Glomerular visceral epithelial cell (primary cell): Measurements from ENCODE around the gene RASL12.
"Not testable (repeated sequence)": the region's sequence is repeated elsewhere in the genome, so short reads cannot be mapped to it uniquely, and the experiment has no call there.

ENCODE experiments used
- DNase-seq: peaks from one replicate; pipeline ENCODE4 v3.0.0-alpha.2; 2016; ENCODE audit errors: extremely low spot score

The RASL12 gene

DNA sequence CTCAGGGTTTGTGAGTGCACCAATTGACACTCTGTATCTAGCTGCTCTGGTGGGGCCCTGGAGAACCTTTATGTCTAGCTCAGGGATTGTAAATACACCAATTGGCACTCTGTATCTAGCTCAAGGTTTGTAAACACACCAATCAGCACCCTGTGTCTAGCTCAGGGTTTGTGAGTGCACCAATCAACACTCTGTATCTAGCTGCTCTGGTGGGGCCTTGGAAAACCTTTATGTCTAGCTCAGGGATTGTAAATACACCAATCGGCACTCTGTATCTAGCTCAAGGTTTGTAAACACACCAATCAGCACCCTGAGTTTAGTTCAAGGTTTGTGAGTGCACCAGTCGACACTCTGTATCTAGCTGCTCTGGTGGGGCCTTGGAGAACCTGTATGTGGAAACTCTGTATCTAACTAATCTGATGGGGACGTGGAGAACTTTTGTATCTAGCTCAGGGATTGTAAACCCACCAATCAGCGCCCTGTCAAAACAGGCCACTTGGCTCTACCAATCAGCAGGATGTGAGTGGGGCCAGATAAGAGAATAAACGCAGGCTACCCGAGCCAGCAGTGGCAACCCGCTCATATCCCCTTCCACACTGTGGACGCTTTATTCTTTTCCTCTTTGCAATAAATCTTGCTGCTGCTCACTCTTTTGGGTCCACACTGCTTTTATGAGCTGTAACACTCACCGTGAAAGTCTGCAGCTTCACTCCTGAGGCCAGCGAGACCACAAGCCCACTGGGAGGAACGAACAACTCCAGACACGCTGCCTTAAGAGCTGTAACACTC lies 8.0 kb upstream of the RASL12 start:
- DNase-seq, result not testable (repeated sequence)

GRCh38 chr15:65074946-65075345 lies 7.2 kb upstream of the RASL12 start:
- DNase-seq, result not testable (repeated sequence)

DNA sequence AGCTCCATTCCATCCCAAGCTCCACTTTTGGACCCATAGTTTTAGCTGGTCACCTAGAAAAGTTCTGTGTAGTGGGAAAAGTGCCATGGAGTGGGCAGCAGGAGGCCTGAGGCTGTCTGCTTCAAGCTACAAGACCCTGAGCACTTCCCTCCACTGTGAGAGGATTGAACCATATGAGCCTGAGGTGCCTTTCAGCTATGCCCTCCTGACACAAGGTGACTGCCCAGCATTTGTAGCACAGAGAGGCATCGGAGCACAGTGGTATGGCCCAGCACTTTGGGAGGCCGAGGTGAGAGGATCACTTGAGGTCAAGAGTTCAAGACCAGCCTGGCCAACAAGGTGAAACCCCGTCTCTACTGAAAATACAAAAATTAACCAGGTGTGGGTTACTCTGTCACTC lies 4.8 kb upstream of the RASL12 start:
- DNase-seq, result no peak

DNA sequence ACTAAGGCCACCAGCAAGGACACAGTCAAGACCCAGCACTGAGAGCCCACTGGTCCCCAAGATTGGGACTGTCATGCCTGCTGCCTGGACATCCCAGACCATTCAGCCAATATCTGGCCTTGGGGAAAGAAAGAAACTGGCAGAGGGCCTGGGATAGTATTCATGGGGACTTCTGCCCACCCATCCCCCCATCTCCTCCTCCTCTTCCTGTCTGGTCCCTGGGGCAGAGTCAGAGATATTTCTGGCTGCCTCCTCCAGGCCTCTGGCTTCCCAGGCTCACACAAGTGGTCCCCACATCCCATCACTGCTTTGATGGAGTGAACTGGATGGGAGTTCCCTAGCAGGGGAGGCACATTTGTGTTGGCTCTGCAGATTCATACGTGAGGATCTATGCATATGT lies 4.2 kb upstream of the RASL12 start:
- DNase-seq, result no peak

GRCh38 chr15:65071381-65071811 lies 3.6 kb upstream of the RASL12 start:
- DNase-seq, result no peak

- no peak for DNase-seq
Measured at GRCh38 chr15:65069779-65070546, 2.2 kb upstream of the RASL12 start.

GRCh38 chr15:65069179-65069578 lies 1.4 kb upstream of the RASL12 start:
- DNase-seq, result no peak

DNA sequence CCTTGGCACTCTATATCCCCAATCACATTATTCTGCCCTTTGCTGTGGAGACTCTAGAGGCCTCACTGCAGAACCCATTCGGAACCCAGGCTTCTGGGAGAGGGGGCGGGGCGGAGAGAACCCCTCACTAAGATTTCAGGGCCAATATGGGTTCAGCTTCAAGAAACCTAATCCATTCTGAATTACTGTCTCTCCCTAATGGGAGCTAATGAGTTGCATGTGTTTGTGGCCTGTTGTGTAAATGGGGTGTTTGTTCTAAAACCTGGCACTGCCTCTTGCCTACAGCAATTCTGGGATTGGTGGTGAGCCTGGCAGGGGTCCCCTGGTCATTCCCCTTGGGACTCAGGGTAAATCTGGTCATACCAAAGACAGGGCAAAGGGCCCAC lies 605 bp upstream of the RASL12 start:
- no peak for DNase-seq

- no peak for DNase-seq
Measured at GRCh38 chr15:65067317-65067644, 510 bp downstream of the RASL12 start.

- no peak for DNase-seq
Measured at GRCh38 chr15:65066635-65067316, 1.0 kb downstream of the RASL12 start.

DNA sequence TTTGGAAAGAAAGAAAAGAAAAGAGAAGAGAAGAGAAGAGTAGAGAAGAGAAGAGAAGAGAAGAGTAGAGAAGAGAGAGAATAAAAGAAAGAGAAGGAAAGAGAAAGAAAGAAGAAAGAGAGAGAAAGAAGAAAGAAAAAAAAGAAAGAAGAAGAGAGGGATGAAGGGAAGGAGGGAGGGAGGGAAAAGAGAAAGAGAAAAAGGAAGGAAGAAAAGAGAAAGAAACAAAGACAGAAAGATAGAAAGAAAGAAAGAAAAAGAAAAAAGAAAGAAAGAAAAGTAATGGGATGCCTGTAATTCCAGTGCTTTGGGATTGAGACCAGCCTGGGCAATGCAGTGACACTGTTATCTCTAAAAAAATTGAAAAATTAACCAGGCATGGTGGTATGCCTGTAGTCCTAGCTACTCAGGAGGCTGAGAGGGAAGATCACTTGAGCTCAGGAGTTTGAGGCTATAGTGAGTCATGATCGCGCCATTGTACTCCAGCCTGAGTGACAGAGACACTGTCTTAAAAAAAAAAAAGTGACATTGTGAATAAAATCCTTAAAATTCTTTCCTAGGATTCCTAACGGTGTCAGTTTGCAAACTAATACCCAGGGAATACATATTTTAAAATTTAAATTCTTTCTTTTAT lies 1.7 kb downstream of the RASL12 start:
- DNase-seq, result no peak

DNA sequence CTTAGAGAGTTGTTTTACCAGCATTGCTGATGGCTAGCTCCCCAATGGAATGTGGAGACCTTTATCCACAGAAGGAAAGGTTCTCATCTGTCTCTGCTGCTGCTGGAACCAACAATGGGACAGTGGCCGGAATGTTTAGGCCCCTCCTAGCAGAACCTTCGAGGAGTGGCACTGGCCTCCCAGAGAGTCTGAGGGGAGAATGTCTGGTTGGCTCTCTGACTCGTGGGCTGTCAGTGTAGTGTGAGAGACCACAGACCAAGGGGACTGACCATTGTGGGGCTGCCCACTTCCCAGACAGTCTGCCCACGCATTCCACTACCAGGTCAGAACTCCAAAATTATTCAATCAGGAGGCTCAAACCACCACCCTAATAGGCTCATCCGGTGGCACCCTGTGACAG lies 5.1 kb downstream of the RASL12 start:
- peak; percentile 17 for DNase-seq

GRCh38 chr15:65062061-65062460 lies 5.7 kb downstream of the RASL12 start:
- DNase-seq, result no peak

DNA sequence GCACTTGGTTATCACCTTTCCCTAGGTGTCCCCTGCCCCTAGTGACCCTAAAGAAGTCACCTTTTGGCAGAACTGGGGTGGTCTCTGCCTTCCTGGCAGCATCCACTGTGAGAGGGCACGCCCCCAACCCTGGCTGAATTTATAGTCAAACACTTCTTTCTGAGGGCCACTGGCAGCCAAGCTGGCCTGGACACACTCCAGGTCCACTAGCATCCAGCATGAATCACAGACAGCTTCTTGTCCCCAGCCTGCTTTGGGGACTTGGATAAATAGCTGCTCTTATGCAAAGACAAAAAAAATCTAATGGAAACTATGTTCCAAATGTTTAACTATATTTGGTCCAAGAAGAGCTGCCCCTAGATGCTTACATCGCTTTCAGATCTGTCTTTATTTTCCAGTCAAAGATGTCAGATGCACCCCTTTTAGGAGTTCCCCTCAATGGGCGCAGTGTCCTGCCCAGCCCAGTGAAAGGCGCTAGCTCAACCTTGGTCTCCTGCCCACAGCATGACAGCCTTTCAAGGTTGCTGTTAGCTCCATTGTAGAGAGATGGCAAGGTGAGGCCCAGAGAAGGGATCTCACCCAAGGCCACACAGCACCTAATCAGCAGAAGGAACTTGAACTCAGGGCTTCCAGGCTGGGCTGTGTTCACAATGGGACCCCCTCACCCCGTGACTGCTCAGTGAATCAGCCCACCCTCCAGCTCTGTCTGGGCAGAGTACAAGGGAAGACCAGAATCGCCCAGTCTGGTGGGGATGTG lies 7.0 kb downstream of the RASL12 start:
- DNase-seq, result no peak

DNA sequence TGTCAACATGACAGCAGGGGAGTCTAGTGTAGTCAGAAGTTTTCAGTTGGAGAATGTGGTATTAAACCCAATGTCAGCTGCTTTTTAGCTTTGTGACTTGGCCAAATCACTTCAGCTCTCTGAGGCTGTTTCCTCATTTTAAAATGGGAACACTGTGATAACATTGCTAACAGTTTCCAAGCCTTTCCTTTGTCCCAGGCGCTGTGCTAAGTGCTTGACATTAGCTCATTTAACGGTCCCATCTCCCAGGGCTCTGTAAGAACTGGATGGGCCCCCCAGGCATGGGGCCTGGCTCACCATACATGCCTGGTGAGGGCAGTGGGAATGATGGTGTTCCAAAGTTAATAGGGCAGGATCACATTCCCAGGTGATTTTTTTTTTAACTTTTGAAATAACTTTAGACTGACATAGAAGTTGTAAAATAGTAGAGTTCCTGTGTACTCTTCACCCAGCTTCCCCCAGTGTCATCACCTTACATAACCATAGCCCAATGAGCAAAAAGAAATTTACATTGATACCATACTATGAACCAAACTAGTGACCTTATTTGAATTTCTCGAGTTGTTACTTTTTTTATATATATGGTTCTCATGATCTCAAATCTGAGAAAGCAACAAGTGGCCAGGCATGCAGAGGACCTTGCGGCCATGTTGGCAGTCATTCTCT lies 7.7 kb downstream of the RASL12 start:
- DNase-seq, result no peak

DNA sequence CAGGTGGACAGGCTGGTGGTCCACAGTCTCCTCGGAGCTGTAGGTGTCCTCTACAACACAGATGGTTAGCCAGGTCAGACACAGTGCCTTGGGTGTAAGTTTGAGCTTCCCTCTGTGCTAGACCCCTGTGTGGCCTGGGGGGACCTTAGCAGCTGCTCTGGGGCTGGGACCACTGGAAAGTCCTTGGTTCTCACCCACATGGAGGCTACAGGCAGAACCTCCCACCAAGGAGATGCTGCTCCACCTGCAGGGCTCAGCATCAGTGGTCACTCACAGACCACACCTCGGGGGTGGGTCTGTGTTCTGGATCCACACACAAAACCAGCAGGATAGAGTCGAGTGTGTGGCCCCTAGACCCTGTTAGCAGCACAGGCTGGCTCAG lies 8.4 kb downstream of the RASL12 start:
- DNase-seq, result no peak

- DNase-seq, result no peak
Measured at GRCh38 chr15:65058394-65059368, 9.1 kb downstream of the RASL12 start.

DNA sequence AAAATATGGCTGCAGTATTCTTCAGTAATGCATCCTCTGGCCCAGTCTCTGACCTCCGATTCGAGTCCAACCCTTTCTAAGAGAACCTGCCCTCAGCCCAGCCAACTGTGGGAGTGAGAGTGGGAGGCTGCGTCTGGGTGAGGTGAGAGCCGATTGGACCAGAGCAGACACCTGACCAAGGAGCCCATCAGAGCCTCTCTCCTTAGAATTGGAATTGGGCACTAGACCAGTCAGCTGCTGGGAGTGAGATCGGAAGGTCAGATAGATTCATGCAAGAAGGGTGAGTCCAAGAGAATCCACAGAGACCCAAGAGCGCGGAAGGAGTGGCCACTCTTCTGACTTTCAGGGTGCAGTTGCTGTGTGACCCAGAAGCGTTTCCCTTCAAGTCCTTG lies 10.2 kb downstream of the RASL12 start:
- no peak for DNase-seq

DNA sequence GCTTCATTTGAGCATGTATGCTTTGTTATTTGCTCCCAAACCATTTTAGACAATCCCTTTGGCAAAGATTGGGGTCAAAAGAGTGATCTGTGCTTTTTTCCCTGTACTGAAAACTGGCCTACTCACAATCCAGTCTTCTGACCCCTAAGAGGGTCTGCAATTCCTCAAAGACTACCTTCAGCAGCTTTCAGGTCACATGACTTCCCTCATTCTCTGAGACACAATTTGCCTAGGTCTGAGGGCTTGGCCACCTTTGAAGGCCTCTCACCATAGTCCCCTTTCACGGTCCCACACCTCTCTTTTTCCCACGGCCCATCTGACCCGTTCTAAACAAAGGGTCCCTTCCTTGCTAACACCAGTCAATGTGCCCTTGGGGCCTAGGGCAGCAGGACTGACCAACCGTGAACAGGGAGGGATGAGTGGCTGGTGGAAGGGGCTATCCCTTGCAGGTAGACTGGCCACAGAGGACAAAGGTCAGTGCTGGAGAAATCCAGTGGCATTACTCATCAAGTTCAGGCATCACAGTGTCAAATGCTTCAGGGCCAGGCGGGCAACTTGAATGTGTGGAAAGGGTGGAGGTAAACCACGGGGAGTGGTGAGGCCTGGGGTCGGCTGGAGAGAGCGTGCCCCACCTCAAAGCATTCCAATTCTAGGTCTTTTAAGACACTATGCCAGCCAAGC lies 10.8 kb downstream of the RASL12 start:
- DNase-seq, result peak; percentile 95
